ENCODE results near the gene IGF2R.
A peak's percentile ranks its signal among the peaks of the same experiment; 100 is the strongest.

IGF2R gene

GRCh38 chr6:159981403-159982245 lies 12.7 kb downstream of the IGF2R start:
- no peak for TF ChIP-seq CTCF (IDR thresholded peaks at IDR 0.05; ENCODE audit: low read depth, low read length)
- H3K4me3 ChIP-seq (ENCODE audit: low read depth, low read length): peak overlapping the region; percentile 8; the same call in 1 of the 2 replicates

- TF ChIP-seq CTCF (IDR thresholded peaks at IDR 0.05; ENCODE audit: low read depth, low read length): no peak
- no peak overlapping the region for H3K4me3 ChIP-seq (ENCODE audit: low read depth, low read length)
These were observed 14.0 kb downstream of the IGF2R start for GRCh38 chr6:159982731-159983506.

- no peak for TF ChIP-seq CTCF (IDR thresholded peaks at IDR 0.05; ENCODE audit: low read depth, low read length)
These were observed 14.8 kb downstream of the IGF2R start for GRCh38 chr6:159983641-159984080.

GRCh38 chr6:159984268-159984786 lies 15.4 kb downstream of the IGF2R start:
- no peak overlapping the region for H3K4me3 ChIP-seq (ENCODE audit: low read depth, low read length)
- TF ChIP-seq CTCF (IDR thresholded peaks at IDR 0.05; ENCODE audit: low read depth, low read length): no peak

More at GRCh38 chr6:159983641-159984080, 14.8 kb downstream of the IGF2R start:
- H3K4me3 ChIP-seq (ENCODE audit: low read depth, low read length): no peak overlapping the region

- no peak for TF ChIP-seq CTCF (IDR thresholded peaks at IDR 0.05; ENCODE audit: low read depth, low read length)
- H3K4me3 ChIP-seq (ENCODE audit: low read depth, low read length): no peak overlapping the region
These were observed 16.5 kb downstream of the IGF2R start for GRCh38 chr6:159985296-159985945.

GRCh38 chr6:159988983-159989454 lies 20.1 kb downstream of the IGF2R start:
- H3K4me3 ChIP-seq (ENCODE audit: low read depth, low read length): no peak overlapping the region
- TF ChIP-seq CTCF (IDR thresholded peaks at IDR 0.05; ENCODE audit: low read depth, low read length): no peak

All from WI38 (cell line).